Measurements from ENCODE around the gene TNIK.

TNIK gene

DNA sequence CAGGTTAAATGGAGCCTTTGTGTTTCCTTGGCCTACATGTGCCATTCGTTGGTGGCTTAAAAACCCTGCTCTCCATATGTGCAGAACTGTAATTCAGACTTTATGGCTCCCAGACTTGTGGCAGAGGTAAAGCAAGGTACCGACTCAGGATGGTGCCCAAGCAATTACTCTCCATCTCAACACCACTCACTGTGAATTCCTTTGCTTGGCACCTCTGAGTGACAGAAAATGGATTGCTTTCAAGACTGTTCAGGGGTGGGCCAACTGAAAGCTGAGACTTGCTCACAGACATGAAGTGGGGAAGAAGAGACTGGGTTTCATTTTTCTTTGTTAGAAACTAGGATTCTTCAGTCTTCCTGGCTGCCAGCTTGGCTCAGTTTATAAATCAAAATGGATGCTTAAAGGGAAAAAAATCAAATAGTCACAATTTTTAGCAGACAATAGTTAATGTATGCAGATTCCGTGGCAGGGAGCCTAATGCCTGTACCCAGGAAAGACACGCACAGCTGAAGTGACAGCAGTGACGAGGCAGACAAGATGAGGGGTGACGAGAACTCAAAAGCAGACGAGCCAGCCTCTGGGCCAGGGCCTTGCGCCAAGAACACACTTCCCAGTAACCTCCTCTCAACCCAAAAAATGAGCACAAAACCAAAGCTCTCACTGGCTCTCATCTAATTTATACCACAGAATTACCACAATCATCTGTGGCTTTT is 225.8 kb downstream of the TNIK start:
- TF ChIP-seq, protein P1, sequence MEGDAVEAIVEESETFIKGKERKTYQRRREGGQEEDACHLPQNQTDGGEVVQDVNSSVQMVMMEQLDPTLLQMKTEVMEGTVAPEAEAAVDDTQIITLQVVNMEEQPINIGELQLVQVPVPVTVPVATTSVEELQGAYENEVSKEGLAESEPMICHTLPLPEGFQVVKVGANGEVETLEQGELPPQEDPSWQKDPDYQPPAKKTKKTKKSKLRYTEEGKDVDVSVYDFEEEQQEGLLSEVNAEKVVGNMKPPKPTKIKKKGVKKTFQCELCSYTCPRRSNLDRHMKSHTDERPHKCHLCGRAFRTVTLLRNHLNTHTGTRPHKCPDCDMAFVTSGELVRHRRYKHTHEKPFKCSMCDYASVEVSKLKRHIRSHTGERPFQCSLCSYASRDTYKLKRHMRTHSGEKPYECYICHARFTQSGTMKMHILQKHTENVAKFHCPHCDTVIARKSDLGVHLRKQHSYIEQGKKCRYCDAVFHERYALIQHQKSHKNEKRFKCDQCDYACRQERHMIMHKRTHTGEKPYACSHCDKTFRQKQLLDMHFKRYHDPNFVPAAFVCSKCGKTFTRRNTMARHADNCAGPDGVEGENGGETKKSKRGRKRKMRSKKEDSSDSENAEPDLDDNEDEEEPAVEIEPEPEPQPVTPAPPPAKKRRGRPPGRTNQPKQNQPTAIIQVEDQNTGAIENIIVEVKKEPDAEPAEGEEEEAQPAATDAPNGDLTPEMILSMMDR (conservative IDR thresholded peaks at IDR 0.05; ENCODE audit: low read length): no peak
- TF ChIP-seq EZH2phosphoT487 (IDR thresholded peaks at IDR 0.05; ENCODE audit: borderline replicate concordance): no peak
- H3K36me3 ChIP-seq (ENCODE audit: insufficient read depth, low read length): no peaks in the 10 kb centered on the region

DNA sequence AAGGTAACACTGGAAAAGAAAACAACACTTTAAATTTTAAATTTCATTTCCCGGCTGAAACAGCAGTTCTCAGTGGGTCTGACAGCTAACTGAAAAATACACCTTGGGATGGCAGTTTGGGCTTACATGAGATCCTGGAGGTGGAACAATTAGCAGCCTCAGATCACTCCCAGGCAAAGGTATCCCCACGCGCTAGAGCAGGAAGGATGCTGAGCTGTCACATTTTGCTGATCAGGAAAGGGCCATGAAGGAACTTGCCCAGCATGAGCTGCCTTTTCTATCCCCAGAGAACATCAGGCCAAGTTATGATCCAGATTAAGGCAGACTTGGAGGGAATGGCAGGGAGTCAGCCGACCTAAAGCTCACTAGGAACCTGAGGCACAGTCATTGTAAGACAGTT is 228.8 kb downstream of the TNIK start:
- H3K4me3 ChIP-seq (ENCODE audit: low read length, poor library complexity, severe bottlenecking): no peak overlapping the region
- peaks cover 11% of the 10 kb centered on the region; the same call in 1 of the 2 replicates for H3K36me3 ChIP-seq (ENCODE audit: insufficient read depth, low read length)
- H3K4me1 ChIP-seq (ENCODE audit: insufficient read depth, low read length, poor library complexity, severe bottlenecking): peaks cover 25% of the 10 kb centered on the region
- H3K9ac ChIP-seq (ENCODE audit: low read depth, low read length, poor library complexity, severe bottlenecking): no peak overlapping the region
- no peaks in the 10 kb centered on the region for H4K20me1 ChIP-seq (ENCODE audit: insufficient read depth, low read length, poor library complexity, severe bottlenecking)
- no peak overlapping the region for H3K4me2 ChIP-seq (ENCODE audit: low read depth, low read length, poor library complexity, severe bottlenecking)
- no peak overlapping the region for H2AFZ ChIP-seq (ENCODE audit: low read length)
- no peaks in the 10 kb centered on the region for H3F3A ChIP-seq (ENCODE audit: low read depth)
- no peaks in the 10 kb centered on the region for H3K27me3 ChIP-seq (ENCODE audit: insufficient read depth, low read length, poor library complexity, severe bottlenecking)
- H3K9me2 ChIP-seq (replicated peaks; ENCODE audit: low read depth, low read length): no peaks in the 10 kb centered on the region
- H3K9me3 ChIP-seq (ENCODE audit: insufficient read depth, low read depth, low read length): no peaks in the 10 kb centered on the region
- H3K79me2 ChIP-seq (ENCODE audit: insufficient read depth, low read length): peaks cover 31% of the 10 kb centered on the region
- TF ChIP-seq, protein P1 (conservative IDR thresholded peaks at IDR 0.05; ENCODE audit: low read length): no peak
- no peak for TF ChIP-seq EZH2phosphoT487 (IDR thresholded peaks at IDR 0.05; ENCODE audit: borderline replicate concordance)

More for the DNA sequence above, 225.8 kb downstream of the TNIK start:
- Histone ChIP-seq H2AFZ (ENCODE audit: low read length) (no peak overlapping the region), H3K4me2 (ENCODE audit: low read depth, low read length, poor library complexity, severe bottlenecking) (no peak overlapping the region), H3K27me3 (ENCODE audit: insufficient read depth, low read length, poor library complexity, severe bottlenecking) (no peaks in the 10 kb centered on the region), H3K9ac (ENCODE audit: low read depth, low read length, poor library complexity, severe bottlenecking) (no peak overlapping the region), H3K9me2 (replicated peaks; ENCODE audit: low read depth, low read length) (no peaks in the 10 kb centered on the region), H3K9me3 (ENCODE audit: insufficient read depth, low read depth, low read length) (no peaks in the 10 kb centered on the region), H3K4me3 (ENCODE audit: low read length, poor library complexity, severe bottlenecking) (no peak overlapping the region), H3K79me2 (ENCODE audit: insufficient read depth, low read length) (peaks cover 36% of the 10 kb centered on the region), H4K20me1 (ENCODE audit: insufficient read depth, low read length, poor library complexity, severe bottlenecking) (no peaks in the 10 kb centered on the region), H3F3A (ENCODE audit: low read depth) (no peaks in the 10 kb centered on the region), H3K4me1 (ENCODE audit: insufficient read depth, low read length, poor library complexity, severe bottlenecking) (peaks cover 25% of the 10 kb centered on the region)

DNA sequence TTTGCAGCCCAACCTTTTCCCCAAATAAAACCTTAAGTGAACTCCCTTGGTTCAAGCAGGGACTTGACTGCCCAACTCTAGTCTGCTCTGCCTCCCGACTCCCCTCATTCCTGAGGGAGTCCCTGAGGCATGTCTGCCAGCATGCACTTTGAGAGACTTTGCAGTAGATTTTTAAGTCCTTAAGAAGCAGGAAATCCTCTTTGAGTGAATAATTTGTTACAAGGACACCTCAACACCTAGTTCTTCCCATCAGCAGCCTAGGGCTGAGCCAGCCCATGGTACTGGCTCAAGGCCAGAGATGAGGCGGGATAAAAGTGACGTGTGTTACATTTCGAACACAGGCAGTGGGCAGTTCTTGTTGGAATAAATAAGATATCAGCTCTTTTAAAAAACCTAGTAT is 229.3 kb downstream of the TNIK start:
- Histone ChIP-seq H3K9me3 (ENCODE audit: insufficient read depth, low read depth, low read length) (0 out of 2 replicates have a peak, but pooled peaks cover 2% of the 10 kb centered on the region), H2AFZ (ENCODE audit: low read length) (no peak overlapping the region), H3K9ac (ENCODE audit: low read depth, low read length, poor library complexity, severe bottlenecking) (no peak overlapping the region), H3F3A (ENCODE audit: low read depth) (no peaks in the 10 kb centered on the region), H3K4me1 (ENCODE audit: insufficient read depth, low read length, poor library complexity, severe bottlenecking) (peaks cover 27% of the 10 kb centered on the region), H3K36me3 (ENCODE audit: insufficient read depth, low read length) (peaks cover 15% of the 10 kb centered on the region; the same call in 1 of the 2 replicates), H3K79me2 (ENCODE audit: insufficient read depth, low read length) (peaks cover 31% of the 10 kb centered on the region), H4K20me1 (ENCODE audit: insufficient read depth, low read length, poor library complexity, severe bottlenecking) (no peaks in the 10 kb centered on the region), H3K4me3 (ENCODE audit: low read length, poor library complexity, severe bottlenecking) (no peak overlapping the region), H3K27me3 (ENCODE audit: insufficient read depth, low read length, poor library complexity, severe bottlenecking) (no peaks in the 10 kb centered on the region), H3K4me2 (ENCODE audit: low read depth, low read length, poor library complexity, severe bottlenecking) (no peak overlapping the region), H3K9me2 (replicated peaks; ENCODE audit: low read depth, low read length) (no peaks in the 10 kb centered on the region)
- no peak for TF ChIP-seq EZH2phosphoT487 (IDR thresholded peaks at IDR 0.05; ENCODE audit: borderline replicate concordance)
- TF ChIP-seq, protein P1 (conservative IDR thresholded peaks at IDR 0.05; ENCODE audit: low read length): no peak

Measured in Loucy (cell line).